ENCODE measurements around the gene ZMYM2.

DNA sequence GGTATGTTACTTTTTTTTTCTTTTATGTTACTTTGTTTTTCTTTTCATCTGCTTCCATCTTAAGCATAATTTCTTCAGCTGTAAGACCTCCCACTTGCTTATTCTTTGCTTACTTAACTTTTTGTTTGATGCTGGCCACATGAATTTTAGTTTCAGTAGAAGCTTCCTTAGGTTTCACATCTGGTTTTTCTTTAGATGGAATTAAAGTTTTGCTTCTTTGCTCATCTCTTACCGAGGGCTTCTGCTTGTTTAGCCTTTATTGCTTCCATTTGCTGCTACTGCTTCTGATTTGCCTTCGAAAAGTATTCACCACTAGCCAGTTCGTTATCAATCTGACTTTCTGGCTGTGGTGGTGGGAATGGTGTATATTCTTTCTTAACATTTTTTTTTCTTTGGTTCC, 111.4 kb downstream of the ZMYM2 start:
- TF ChIP-seq, protein P1, sequence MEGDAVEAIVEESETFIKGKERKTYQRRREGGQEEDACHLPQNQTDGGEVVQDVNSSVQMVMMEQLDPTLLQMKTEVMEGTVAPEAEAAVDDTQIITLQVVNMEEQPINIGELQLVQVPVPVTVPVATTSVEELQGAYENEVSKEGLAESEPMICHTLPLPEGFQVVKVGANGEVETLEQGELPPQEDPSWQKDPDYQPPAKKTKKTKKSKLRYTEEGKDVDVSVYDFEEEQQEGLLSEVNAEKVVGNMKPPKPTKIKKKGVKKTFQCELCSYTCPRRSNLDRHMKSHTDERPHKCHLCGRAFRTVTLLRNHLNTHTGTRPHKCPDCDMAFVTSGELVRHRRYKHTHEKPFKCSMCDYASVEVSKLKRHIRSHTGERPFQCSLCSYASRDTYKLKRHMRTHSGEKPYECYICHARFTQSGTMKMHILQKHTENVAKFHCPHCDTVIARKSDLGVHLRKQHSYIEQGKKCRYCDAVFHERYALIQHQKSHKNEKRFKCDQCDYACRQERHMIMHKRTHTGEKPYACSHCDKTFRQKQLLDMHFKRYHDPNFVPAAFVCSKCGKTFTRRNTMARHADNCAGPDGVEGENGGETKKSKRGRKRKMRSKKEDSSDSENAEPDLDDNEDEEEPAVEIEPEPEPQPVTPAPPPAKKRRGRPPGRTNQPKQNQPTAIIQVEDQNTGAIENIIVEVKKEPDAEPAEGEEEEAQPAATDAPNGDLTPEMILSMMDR (IDR thresholded peaks at IDR 0.05), result no peak
- no peak for TF ChIP-seq POLR2A (IDR thresholded peaks at IDR 0.05)

Data from thyroid gland (tissue), 4 donors.